ENCODE measurements around the gene LTBP1. TPM values are rescaled to one million over a fixed set of nuclear protein-coding genes. Genes with fewer than 3 reads are reported as not detected.

The LTBP1 gene
- total RNA-seq, 4 donors from 2014 or later = 8.7 to 18.7 (median 13.0) TPM

DNA sequence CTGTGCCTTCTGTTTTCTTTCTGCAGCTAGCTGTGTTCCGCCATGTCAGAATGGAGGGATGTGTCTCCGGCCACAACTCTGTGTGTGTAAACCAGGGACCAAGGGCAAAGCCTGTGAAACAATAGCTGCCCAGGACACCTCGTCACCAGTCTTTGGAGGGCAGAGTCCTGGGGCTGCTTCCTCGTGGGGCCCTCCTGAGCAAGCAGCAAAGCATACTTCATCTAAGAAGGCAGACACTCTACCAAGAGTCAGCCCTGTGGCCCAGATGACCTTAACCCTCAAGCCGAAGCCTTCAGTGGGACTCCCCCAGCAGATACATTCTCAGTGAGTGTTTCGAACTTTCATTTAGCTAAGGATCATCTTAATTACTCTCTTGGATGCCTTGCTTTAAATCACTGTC lies 74.1 kb downstream of the LTBP1 start:
- Histone ChIP-seq H3K27ac (no peak overlapping the region), H3K27me3 (no peaks in the 10 kb centered on the region), H3K9me3 (no peaks in the 10 kb centered on the region), H3K4me1 (peaks cover 2% of the 10 kb centered on the region), H3K4me3 (no peak overlapping the region), H3K36me3 (no peaks in the 10 kb centered on the region)
- TF ChIP-seq EP300 (IDR thresholded peaks at IDR 0.05) (no peak), POLR2AphosphoS5 (IDR thresholded peaks at IDR 0.05) (no peak), POLR2A (IDR thresholded peaks at IDR 0.05) (no peak)
- TF ChIP-seq, protein P1, sequence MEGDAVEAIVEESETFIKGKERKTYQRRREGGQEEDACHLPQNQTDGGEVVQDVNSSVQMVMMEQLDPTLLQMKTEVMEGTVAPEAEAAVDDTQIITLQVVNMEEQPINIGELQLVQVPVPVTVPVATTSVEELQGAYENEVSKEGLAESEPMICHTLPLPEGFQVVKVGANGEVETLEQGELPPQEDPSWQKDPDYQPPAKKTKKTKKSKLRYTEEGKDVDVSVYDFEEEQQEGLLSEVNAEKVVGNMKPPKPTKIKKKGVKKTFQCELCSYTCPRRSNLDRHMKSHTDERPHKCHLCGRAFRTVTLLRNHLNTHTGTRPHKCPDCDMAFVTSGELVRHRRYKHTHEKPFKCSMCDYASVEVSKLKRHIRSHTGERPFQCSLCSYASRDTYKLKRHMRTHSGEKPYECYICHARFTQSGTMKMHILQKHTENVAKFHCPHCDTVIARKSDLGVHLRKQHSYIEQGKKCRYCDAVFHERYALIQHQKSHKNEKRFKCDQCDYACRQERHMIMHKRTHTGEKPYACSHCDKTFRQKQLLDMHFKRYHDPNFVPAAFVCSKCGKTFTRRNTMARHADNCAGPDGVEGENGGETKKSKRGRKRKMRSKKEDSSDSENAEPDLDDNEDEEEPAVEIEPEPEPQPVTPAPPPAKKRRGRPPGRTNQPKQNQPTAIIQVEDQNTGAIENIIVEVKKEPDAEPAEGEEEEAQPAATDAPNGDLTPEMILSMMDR (IDR thresholded peaks at IDR 0.05) = no peak
- 97% methylated on average over 6 of the region's 6 CpGs for WGBS
- no peak for DNase-seq (ENCODE audit: low spot score in 2 of 2)

DNA sequence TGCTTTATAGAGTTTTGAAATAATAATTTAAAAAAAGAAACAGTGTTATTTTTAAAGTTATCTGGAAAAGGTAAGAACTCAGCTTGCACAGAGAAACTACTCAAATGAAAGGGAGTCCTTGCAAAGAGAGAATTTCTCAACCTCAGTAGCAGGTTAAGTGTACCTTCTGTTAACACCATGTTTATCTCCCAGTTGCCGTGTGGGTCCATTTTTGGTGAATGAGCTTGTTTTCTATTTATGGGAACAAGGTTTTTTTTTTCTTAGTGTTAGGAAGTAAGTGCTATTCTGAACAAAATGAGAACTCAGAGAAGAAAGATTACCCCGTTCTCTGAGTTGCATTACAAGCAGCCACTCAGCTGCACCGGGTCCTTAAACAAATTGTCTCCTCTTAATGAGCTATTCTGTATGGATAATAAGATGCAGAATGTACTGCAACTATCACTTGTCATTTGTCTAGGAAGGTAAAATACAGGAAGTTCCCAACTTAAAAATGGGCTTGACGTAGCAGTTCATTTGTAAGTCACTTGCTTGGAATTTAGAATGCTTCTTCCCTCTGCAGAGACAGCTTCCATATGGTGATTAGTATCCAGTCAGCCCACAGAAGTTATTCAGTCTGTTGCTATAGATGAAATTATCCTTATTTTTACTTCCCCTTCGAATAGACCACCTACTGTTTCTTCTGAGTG lies 74.9 kb downstream of the LTBP1 start:
- 67% methylated on average over 5 of the region's 5 CpGs for WGBS

DNA sequence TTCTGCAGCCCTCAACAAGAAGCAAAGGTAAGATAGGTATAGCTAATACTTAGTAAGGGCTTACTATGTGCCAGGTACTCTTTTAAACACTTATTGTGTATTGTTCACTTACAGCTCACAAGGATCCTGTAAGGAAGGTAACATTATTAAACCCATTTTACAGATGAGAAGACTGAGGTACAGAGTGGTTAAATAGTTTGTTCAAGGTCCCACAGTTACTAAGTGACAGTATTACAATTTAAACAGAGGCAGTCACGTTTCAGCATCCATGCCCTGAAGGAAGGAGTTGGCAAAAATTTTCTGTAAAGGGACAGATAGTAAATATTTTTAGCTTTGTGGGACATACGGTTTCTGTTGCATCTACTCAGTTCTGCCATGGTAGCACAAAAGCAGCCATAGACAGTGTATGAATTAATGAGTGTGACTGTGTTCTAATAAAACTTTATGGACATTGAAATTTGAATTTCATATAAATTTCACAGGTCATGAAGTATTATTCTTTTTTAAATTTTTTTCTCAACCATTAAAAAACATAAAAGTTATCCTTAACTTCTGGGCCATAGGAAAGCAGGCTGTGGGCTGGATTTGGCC lies 75.7 kb downstream of the LTBP1 start:
- Histone ChIP-seq H3K27ac (no peak overlapping the region), H3K27me3 (no peaks in the 10 kb centered on the region), H3K4me3 (no peak overlapping the region), H3K9me3 (no peaks in the 10 kb centered on the region), H3K36me3 (no peaks in the 10 kb centered on the region), H3K4me1 (peaks cover 2% of the 10 kb centered on the region)
- no peak for DNase-seq (ENCODE audit: low spot score in 2 of 2)
- TF ChIP-seq POLR2A (IDR thresholded peaks at IDR 0.05) (no peak), EP300 (IDR thresholded peaks at IDR 0.05) (no peak), POLR2AphosphoS5 (IDR thresholded peaks at IDR 0.05) (no peak)
- TF ChIP-seq, protein P1 (IDR thresholded peaks at IDR 0.05) = no peak
- WGBS = 67% methylated on average over 2 of the region's 2 CpGs

More for the DNA sequence above, 74.9 kb downstream of the LTBP1 start:
- no peak overlapping the region for H3K27ac ChIP-seq
- no peaks in the 10 kb centered on the region for H3K27me3 ChIP-seq
- H3K36me3 ChIP-seq = no peaks in the 10 kb centered on the region
- no peaks in the 10 kb centered on the region for H3K9me3 ChIP-seq
- peaks cover 2% of the 10 kb centered on the region for H3K4me1 ChIP-seq
- TF ChIP-seq POLR2A (IDR thresholded peaks at IDR 0.05) (no peak), EP300 (IDR thresholded peaks at IDR 0.05) (no peak), POLR2AphosphoS5 (IDR thresholded peaks at IDR 0.05) (no peak)
- TF ChIP-seq, protein P1 (IDR thresholded peaks at IDR 0.05) = no peak
- H3K4me3 ChIP-seq = no peak overlapping the region
- DNase-seq (ENCODE audit: low spot score in 2 of 2) = no peak

DNA sequence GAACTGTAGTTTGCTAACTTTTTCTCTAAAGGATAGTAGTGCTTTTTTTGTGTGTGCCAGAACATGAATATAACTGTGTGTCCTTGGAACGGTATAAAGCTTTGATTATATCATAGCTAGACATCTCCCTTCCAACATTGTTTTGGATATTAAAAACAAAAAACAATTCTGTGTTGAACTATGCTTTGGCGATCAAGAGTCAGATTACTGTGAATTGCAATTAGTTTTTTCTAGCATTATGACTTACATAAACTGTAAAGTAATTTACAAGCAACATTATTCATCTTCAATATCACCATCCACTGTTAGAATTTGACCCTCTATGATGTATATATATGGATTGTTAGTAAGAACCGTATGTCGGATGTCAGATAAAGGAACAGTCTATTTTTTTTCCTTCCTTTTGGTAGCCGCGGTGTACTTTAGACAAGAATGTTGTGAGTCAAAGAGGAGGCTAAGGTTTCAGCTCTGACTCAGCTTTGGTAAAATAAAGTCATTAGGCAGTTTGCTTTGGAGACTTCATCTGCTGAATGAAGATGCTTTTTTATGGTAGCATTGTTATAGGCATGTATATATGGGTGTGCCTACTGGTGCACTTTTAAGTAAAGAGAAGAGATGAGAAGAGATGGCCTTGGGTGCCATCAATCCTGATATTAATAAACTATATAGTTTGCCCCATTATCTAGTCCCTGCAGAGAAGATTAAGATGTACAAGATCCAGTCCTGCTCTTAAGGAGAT lies 76.4 kb downstream of the LTBP1 start:
- WGBS = 53% methylated on average over 6 of the region's 6 CpGs
- TF ChIP-seq, protein P1 (IDR thresholded peaks at IDR 0.05) = no peak
- no peak for TF ChIP-seq POLR2A (IDR thresholded peaks at IDR 0.05)
- TF ChIP-seq EP300 (IDR thresholded peaks at IDR 0.05) = no peak
- no peak for TF ChIP-seq POLR2AphosphoS5 (IDR thresholded peaks at IDR 0.05)
- H3K27ac ChIP-seq = no peak overlapping the region

More for the DNA sequence above, 76.4 kb downstream of the LTBP1 start:
- H3K36me3 ChIP-seq = no peaks in the 10 kb centered on the region
- H3K27me3 ChIP-seq = no peaks in the 10 kb centered on the region
- DNase-seq (ENCODE audit: low spot score in 2 of 2) = no peak
- no peaks in the 10 kb centered on the region for H3K9me3 ChIP-seq
- H3K4me3 ChIP-seq = no peak overlapping the region
- peaks cover 2% of the 10 kb centered on the region for H3K4me1 ChIP-seq

Data from suprapubic skin (tissue), 4 donors.